ENCODE measurements around the gene PTPN14.

The PTPN14 gene

DNA sequence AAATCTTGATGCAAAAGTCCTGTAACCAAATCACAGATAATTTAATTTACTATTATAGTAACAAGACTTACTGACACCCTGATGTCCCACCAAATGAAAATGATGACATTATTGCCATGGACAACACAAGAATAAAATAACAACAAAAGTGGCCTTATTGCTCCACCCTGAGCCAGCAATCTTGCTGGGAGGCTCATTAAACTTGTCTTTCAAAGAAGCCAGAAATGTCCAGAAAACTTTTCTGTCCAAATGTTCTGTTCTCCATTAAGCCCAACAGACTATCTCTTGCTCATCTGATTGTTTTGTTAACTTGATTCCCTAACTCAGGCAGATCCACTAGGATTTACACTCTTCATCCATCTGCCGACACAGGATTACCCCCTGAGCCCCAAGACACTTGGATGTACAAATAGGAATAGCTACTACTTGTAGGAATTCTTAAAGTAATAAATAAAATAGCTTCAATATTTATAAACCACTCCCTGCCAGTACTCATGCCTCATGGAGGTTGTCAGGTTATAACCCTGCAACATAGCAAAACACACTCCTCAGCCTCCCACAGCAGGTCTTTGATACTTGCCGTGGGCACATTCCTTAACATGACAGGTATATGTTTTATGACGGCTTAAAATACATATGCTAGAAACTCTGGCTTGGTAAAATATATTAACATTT lies 84.9 kb downstream of the PTPN14 start:
- peaks cover 6% of the 10 kb centered on the region for H3K4me1 ChIP-seq
- in situ Hi-C loops (cut with MboI; ENCODE audit: low sequenced_read_pairs) = no loop called here

DNA sequence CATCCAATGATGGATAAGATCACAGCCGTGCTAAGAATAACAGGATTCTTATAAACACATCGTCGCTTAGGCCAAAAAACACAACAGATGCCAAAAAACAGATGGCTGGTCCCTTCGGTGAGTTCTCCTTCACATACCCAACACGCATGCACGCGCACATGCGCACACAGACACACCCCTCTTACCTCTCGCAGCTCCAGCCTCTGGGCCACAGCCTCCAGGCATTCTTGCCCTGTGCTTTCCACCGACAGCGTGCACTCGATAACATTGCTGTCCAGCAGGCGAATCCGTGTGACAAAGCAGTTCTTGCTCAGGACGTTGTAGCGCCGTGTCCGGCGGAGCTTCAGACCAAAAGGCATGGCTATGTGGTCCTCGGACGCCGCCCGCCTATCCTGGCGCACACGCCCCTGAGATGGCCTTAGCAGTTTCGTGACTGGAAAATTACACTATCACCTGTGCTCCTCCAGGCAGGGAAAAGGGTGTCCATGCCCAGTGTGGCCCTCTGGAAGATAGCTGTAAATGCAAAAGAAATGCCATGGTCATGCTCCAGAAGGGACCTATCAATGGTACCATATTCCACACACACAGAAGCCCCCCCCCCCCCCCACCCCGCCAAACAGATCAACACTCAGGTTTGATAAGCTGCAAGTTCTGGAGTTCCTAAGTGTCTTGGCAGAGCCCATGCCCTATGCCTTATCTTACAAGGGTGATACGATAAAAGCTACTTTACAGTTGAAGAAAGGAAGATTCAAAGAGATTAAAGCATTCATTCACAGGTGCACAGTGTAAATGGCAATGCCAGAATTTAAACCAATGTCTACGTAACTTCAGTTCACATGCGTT lies 86.7 kb downstream of the PTPN14 start:
- H3K4me1 ChIP-seq = peaks cover 6% of the 10 kb centered on the region
- no peaks in the 10 kb centered on the region for H3K9me3 ChIP-seq
- no peak overlapping the region for H3K4me3 ChIP-seq
- no peaks in the 10 kb centered on the region for H3K36me3 ChIP-seq (replicated peaks)
- no peak for DNase-seq (ENCODE audit: low spot score in 2 of 2)
- in situ Hi-C loops (cut with MboI; ENCODE audit: low sequenced_read_pairs) = no loop called here
- no peaks in the 10 kb centered on the region for H3K27me3 ChIP-seq (ENCODE audit: low read depth)

More for the DNA sequence above, 84.9 kb downstream of the PTPN14 start:
- Histone ChIP-seq H3K4me3 (no peak overlapping the region), H3K36me3 (replicated peaks) (no peaks in the 10 kb centered on the region), H3K27me3 (ENCODE audit: low read depth) (no peaks in the 10 kb centered on the region), H3K9me3 (no peaks in the 10 kb centered on the region)
- no peak for DNase-seq (ENCODE audit: low spot score in 2 of 2)

GRCh38 chr1:214463596-214463995 lies 87.8 kb downstream of the PTPN14 start:
- H3K36me3 ChIP-seq (replicated peaks) = no peaks in the 10 kb centered on the region
- no peaks in the 10 kb centered on the region for H3K27me3 ChIP-seq (ENCODE audit: low read depth)
- no peak for DNase-seq (ENCODE audit: low spot score in 2 of 2)
- in situ Hi-C loops (cut with MboI; ENCODE audit: low sequenced_read_pairs) = no loop called here
- H3K9me3 ChIP-seq = no peaks in the 10 kb centered on the region
- no peak overlapping the region for H3K4me3 ChIP-seq
- H3K4me1 ChIP-seq = peaks cover 4% of the 10 kb centered on the region

- no peaks in the 10 kb centered on the region for H3K36me3 ChIP-seq (replicated peaks)
- H3K9me3 ChIP-seq = no peaks in the 10 kb centered on the region
- H3K4me1 ChIP-seq = peaks cover 4% of the 10 kb centered on the region
- no peak overlapping the region for H3K4me3 ChIP-seq
- DNase-seq (ENCODE audit: low spot score in 2 of 2) = no peak
- H3K27me3 ChIP-seq (ENCODE audit: low read depth) = no peaks in the 10 kb centered on the region
- in situ Hi-C loops (cut with MboI; ENCODE audit: low sequenced_read_pairs) = no loop called here
These were observed 88.5 kb downstream of the PTPN14 start for GRCh38 chr1:214462882-214463281.

- H3K36me3 ChIP-seq (replicated peaks) = no peaks in the 10 kb centered on the region
- H3K9me3 ChIP-seq = no peaks in the 10 kb centered on the region
- no peak for DNase-seq (ENCODE audit: low spot score in 2 of 2)
- H3K4me3 ChIP-seq = no peak overlapping the region
- H3K27me3 ChIP-seq (ENCODE audit: low read depth) = no peaks in the 10 kb centered on the region
- H3K4me1 ChIP-seq = peaks cover 10% of the 10 kb centered on the region
- in situ Hi-C loops (cut with MboI; ENCODE audit: low sequenced_read_pairs) = no loop called here
These were observed 90.1 kb downstream of the PTPN14 start for GRCh38 chr1:214461305-214461704.

GRCh38 chr1:214460304-214460916 lies 91.0 kb downstream of the PTPN14 start:
- Histone ChIP-seq H3K9me3 (no peaks in the 10 kb centered on the region), H3K4me1 (peaks cover 19% of the 10 kb centered on the region), H3K4me3 (no peak overlapping the region), H3K36me3 (replicated peaks) (no peaks in the 10 kb centered on the region), H3K27me3 (ENCODE audit: low read depth) (no peaks in the 10 kb centered on the region)
- in situ Hi-C loops (cut with MboI; ENCODE audit: low sequenced_read_pairs) = no loop called here
- no peak for DNase-seq (ENCODE audit: low spot score in 2 of 2)

- no peak for DNase-seq (ENCODE audit: low spot score in 2 of 2)
- no peaks in the 10 kb centered on the region for H3K36me3 ChIP-seq (replicated peaks)
- no peaks in the 10 kb centered on the region for H3K27me3 ChIP-seq (ENCODE audit: low read depth)
- H3K4me1 ChIP-seq = peaks cover 25% of the 10 kb centered on the region
- no peaks in the 10 kb centered on the region for H3K9me3 ChIP-seq
- in situ Hi-C loops (cut with MboI; ENCODE audit: low sequenced_read_pairs) = no loop called here
- H3K4me3 ChIP-seq = no peak overlapping the region
These were observed 91.5 kb downstream of the PTPN14 start for GRCh38 chr1:214459895-214460294.

DNA sequence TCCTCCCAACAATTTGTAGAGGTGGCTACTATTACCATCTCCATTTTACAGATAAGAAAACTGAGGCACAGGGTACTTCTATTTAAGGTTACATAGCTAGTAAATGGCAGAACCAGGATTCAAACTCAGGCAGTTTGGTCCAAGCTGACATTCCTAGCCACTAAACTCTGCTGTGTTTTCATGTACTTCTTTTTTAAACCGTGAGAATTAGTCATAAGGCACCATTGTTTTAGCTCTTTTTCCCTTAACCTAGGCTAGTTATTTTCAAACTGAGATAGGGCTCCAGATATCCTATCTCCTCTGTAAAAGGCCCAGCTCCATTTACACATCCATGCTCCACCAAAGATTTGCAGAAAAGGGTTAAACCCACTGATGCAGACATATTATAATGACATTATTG lies 92.9 kb downstream of the PTPN14 start:
- in situ Hi-C loops (cut with MboI; ENCODE audit: low sequenced_read_pairs) = no loop called here
- H3K27me3 ChIP-seq (ENCODE audit: low read depth) = no peaks in the 10 kb centered on the region
- no peaks in the 10 kb centered on the region for H3K9me3 ChIP-seq
- H3K4me3 ChIP-seq = no peak overlapping the region
- H3K36me3 ChIP-seq (replicated peaks) = no peaks in the 10 kb centered on the region
- H3K4me1 ChIP-seq = peaks cover 28% of the 10 kb centered on the region
- DNase-seq (ENCODE audit: low spot score in 2 of 2) = no peak

GRCh38 chr1:214455971-214456867 lies 95.2 kb downstream of the PTPN14 start:
- in situ Hi-C loops (cut with MboI; ENCODE audit: low sequenced_read_pairs) = no loop called here
- H3K4me3 ChIP-seq = no peak overlapping the region

GRCh38 chr1:214455479-214455878 lies 95.9 kb downstream of the PTPN14 start:
- in situ Hi-C loops (cut with MboI; ENCODE audit: low sequenced_read_pairs) = no loop called here
- Histone ChIP-seq H3K36me3 (replicated peaks) (no peaks in the 10 kb centered on the region), H3K9me3 (no peaks in the 10 kb centered on the region), H3K4me1 (peaks cover 37% of the 10 kb centered on the region), H3K4me3 (no peak overlapping the region), H3K27me3 (ENCODE audit: low read depth) (no peaks in the 10 kb centered on the region)
- DNase-seq (ENCODE audit: low spot score in 2 of 2) = no peak

More at GRCh38 chr1:214455971-214456867, 95.2 kb downstream of the PTPN14 start:
- peaks cover 37% of the 10 kb centered on the region for H3K4me1 ChIP-seq
- H3K27me3 ChIP-seq (ENCODE audit: low read depth) = no peaks in the 10 kb centered on the region
- DNase-seq (ENCODE audit: low spot score in 2 of 2) = peak in 1 of 2 experiments; percentile 58
- no peaks in the 10 kb centered on the region for H3K9me3 ChIP-seq
- no peaks in the 10 kb centered on the region for H3K36me3 ChIP-seq (replicated peaks)

- H3K36me3 ChIP-seq (replicated peaks) = no peaks in the 10 kb centered on the region
- DNase-seq (ENCODE audit: low spot score in 2 of 2) = no peak
- H3K4me1 ChIP-seq = peaks cover 37% of the 10 kb centered on the region
- no peaks in the 10 kb centered on the region for H3K27me3 ChIP-seq (ENCODE audit: low read depth)
- in situ Hi-C loops (cut with MboI; ENCODE audit: low sequenced_read_pairs) = no loop called here
- no peaks in the 10 kb centered on the region for H3K9me3 ChIP-seq
- no peak overlapping the region for H3K4me3 ChIP-seq
These were observed 96.6 kb downstream of the PTPN14 start for GRCh38 chr1:214454569-214455396.

- Histone ChIP-seq H3K36me3 (replicated peaks) (no peaks in the 10 kb centered on the region), H3K9me3 (no peaks in the 10 kb centered on the region), H3K4me3 (no peak overlapping the region), H3K4me1 (peaks cover 37% of the 10 kb centered on the region), H3K27me3 (ENCODE audit: low read depth) (no peaks in the 10 kb centered on the region)
- in situ Hi-C loops (cut with MboI; ENCODE audit: low sequenced_read_pairs) = no loop called here
- DNase-seq (ENCODE audit: low spot score in 2 of 2) = no peak
These were observed 98.2 kb downstream of the PTPN14 start for GRCh38 chr1:214453109-214453722.

Measured in HAP-1 (cell line).